ENCODE data around the gene ANK2.

The ANK2 gene

DNA sequence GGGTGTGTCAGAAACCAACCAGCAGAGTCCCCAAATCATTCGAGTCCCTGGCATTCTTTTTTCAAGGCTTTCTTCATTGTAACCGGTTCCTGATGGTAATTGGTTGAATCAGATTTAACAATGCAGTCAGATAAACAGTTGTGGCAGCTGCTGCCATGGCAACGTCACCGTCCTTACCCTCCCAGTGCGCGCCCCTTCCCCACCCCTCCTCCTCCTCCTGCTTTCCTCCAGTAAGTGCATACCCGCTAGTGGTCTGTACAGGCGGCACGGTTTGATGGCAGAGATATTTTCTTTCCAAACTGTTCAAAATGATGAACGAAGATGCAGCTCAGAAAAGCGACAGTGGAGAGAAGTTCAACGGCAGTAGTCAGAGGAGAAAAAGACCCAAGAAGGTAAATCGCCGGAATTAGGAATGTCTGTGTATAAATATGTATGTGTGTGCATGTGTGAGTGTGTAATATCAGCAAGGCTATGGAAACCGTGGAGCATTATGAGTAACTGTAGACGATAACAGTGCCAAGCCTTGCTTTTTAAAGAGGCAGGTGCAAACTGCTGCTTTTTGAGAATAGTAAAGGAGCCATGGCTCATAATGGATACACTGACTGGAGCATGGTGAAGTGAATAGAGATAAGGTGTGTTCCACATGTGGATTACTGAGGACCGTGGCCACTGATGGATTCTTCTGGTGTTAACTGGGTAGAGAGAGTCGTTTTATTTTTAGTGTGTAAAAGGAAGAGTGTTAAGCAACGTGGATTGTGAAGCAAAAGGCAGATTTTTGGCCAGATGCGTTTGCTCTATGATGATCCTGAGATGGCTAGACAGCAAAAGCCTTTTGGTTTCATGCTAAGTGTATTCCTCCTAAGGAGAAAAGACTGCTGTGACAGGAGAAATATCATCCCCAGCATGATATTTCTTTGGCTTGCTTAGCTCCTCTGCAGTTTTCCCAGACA is at the start of gene ANK2:
Gene ANK2 (plus strand): TSS at position 233 of the 950 bp plus-strand sequence. CDS start 76 bp downstream, at position 309.
- no peak for DNase-seq (ENCODE audit: low read depth in 3 of 3, low spot score in 1 of 3)

DNA sequence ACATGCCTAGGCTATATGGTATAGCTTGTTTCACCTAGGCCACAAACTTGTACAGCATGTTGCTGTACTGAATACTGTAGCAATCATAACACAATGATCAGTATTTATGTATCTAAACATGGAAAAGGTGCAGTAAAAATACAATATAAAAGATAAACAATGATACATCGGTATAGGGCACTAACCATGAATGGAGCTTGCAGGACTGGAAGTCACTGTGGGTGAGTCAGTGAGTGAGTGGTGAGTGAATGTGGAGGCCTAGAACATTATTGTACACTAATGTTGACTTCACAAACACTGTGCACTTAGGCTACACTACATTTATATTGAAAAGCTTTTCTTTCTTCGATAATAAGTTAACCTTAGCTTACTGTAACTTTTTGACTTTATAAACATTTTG is 45.6 kb upstream of the ANK2 start:
- no peak for DNase-seq (ENCODE audit: low read depth in 3 of 3, low spot score in 1 of 3)

DNA sequence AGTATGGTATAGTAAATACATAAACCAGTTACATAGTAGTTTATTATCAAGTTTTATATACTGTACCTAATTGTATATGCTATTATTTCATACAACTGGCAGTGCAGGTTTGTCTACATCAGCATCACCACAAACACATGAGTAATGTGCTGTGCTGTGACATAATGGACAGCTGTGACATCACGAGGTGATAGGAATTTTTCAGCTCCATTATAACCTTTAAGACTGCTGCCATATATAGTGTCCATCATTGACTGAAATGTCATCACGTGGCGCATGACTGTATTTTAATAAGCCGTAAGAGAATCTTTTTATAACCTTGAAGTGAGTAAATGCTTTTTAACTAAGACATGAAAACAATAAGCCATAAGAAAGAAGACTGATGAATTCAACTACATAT is 44.8 kb upstream of the ANK2 start:
- DNase-seq (ENCODE audit: low read depth in 3 of 3, low spot score in 1 of 3) = no peak

DNA sequence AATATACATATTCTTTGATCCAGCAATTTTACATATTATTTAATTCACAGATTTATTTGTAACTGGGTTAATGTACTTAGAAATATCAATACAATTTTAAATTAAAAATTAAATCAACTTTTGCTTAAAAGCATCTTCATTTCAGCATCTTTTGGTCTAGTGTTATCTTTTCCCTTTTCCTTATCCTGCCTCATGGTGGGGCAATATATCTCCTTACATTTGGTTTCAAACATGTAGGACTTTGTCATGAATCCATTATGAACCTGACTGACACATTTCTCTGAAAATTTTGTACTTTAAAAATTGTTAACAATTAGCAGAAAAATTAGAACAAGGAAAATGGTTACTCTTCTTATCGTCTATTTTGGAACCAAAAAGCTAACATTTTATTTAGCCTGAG is 42.8 kb upstream of the ANK2 start:
- DNase-seq (ENCODE audit: low read depth in 3 of 3, low spot score in 1 of 3) = no peak

DNA sequence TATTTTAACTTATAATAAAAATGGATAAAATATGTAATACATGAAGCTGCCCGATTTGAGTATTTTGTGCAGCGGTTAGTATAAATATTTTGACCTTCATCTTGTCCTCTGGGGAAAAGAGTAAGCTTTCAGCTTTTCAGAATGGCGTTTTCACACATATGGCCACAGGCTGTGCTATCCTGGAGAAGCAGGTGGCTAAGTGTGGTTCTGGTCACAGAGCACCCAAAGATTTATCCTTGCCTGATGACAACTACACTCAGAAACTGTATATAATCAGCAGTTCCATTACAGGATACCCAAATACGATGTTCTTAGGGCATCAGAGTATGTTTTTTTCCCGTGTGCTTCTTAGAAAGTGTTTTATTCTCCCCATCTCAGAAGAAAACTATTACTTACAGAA is 42.3 kb upstream of the ANK2 start:
- no peak for DNase-seq (ENCODE audit: low read depth in 3 of 3, low spot score in 1 of 3)

DNA sequence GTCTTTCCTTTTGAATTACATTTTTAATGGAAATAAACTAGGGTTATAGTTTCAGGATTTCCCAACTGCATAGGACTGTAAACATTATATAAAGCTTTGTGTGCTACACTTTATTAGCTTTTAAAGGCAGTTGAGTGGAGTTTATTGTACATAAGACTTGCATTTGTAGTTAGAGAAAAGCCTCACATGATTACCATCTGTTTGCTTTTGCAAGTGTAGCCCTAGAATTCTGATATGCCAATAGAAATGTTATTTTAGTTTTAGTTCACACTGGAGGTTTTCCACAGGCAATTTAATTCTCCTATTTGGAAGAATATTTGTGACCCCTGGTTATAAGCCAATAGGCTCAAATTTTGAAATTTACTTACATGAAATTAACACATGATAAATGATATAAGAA is 41.3 kb upstream of the ANK2 start:
- no peak for DNase-seq (ENCODE audit: low read depth in 3 of 3, low spot score in 1 of 3)

DNA sequence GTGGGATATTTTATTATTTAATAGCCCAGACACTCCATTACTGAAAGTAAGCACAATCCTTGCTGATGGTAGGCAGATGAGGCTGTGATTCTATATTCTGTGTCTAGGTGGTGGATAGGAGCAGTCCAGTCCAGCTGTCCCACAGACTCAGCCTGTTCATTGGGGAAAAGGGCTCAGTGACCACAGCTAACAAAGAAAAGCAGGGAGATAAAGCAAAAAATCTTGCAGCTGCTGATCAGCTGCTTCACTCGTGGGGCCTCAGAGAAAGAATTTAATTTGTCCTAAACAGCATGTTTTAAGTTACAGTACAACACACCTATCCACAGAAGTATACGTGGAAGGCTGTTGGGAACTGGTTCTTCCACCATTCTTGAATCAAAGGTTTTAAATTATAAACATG is 40.7 kb upstream of the ANK2 start:
- DNase-seq (ENCODE audit: low read depth in 3 of 3, low spot score in 1 of 3) = no peak

DNA sequence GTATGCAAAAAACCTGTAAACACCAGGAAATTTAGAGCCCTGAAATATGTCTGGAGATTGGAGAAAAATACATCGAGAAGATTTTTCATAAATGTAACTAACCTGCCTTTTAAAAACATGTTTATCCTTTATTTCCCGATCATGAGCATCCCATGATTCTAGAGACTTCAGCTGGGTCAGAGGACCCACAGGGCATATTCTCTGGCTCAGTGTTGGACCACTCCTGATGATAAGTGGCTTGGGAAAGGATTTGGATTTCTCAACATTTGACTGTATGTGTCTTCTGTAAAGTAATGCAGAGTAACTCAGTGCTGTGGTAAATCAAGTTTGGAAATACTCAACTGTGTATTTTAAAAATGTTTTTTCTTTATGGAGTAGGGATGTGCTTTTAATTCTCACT is 40.0 kb upstream of the ANK2 start:
- no peak for DNase-seq (ENCODE audit: low read depth in 3 of 3, low spot score in 1 of 3)

DNA sequence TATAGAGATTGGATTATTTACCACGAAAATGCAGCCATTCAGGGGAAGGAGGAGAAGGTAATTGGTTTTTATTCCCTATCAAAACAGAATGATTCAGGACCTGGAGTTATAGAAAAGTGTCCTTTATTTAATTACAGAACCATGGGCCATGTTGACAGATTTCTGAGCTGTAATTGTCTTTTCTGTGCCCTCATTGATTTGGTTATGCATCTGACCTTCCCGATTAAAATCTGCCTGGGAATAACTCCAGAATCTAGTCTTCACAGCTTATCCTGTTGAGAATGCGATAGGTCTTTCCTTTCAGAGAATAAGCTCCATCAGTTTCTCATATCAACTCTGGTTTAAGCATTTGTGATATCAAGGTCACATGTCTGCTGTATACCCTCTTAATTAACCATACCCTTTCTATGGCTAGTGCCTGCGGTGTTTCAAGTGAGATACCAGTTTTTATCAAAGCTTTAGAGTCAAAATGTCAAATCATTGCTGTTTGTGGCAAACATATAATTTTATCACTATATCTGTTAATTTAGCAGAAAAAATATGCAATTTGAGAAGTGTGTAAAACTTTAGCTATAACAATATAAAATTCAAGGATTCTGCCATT is 37.2 kb upstream of the ANK2 start:
- DNase-seq (ENCODE audit: low read depth in 3 of 3, low spot score in 1 of 3) = no peak

DNA sequence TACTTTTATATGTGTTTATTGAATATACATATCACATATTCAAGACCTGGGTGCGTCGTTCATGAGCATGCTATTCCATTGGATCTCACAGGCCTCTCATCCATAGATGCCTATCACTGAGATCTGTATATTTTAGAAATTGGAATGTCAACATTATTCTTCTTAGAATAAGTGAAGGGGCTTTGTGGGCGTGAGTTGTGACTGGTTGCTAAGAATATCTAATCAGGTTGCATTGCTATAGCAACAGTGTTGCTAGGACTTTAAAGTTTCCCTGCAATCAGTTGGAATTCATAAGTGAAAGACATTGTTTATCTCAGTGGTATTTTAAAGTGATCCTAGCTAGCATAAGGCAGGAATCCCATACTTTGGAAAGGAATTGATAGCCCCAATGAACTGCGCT is 36.7 kb upstream of the ANK2 start:
- DNase-seq (ENCODE audit: low read depth in 3 of 3, low spot score in 1 of 3) = no peak

DNA sequence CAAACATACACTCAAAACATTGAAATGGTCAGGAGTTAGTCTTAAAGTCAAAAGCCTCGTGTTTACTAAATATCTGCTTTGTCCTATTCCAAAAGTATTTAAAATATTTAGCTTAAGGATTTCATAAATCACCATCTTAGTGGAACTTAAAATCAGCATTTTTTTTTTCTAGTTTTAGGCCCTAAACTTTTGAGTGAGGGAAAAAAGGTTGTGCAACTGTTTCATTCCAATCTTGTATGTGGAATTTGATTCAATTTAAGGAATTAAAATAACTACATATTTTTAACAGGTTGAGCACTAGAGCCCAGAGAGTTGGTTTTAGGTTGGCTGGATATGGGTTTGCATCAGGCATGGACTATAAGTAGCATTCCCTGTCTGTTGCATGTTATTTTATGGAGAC is 35.7 kb upstream of the ANK2 start:
- no peak for DNase-seq (ENCODE audit: low read depth in 3 of 3, low spot score in 1 of 3)

DNA sequence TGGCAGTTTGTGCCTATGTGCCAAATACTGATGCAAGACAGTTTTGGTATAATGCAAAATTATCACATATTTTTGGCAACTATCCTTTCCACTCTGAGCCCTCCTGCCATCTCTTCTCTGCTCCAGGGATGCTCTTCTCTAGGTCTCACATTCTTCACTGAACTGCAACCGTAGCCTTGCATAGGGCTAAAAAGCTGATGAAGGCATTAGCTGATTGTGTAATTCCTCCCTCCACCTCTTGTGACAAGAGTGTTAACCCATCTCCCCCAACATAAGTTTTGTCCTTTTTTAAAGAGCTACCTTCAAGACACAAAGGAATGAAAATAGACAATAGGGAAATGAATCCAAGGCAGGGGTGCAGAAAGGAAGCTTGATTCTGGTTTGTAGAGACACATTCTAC is 33.1 kb upstream of the ANK2 start:
- no peak for DNase-seq (ENCODE audit: low read depth in 3 of 3, low spot score in 1 of 3)

DNA sequence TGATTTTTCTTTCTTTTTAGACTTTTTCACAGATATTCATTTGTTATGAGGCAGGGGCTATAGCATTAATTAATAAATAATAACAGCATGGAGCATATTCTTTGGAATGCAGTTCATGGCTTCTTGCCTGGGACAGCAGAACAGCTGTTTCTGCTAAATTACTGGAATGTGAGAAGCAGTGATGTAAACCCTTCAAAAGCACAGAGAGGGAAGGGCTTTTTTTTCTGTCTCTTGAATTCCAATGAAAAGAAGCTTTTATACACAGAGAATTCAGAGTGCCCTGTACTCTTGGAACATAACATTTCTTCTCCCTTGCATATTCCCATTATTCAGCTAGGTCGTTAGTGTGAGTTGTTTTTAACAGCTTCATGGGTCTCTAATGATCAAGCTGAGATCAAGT is 28.5 kb upstream of the ANK2 start:
- no peak for DNase-seq (ENCODE audit: low read depth in 3 of 3, low spot score in 1 of 3)

DNA sequence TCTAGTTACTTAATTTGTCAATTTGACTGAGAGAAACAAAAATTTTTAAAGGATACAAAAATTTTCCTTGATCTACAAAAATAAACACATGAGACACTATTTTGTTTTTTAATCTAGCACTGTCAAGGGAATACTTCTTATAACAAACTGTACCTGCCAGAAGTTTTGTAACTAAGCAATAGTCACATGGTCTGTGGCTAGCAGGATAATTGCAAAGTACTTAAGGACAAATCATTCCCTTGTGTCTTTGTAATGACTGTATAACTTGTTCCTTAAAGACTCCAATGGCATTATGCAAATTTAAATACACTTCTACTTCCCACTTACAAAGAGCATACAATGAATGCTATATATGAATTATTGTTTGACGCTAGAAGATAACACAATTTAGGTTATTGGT is 25.1 kb upstream of the ANK2 start:
- DNase-seq (ENCODE audit: low read depth in 3 of 3, low spot score in 1 of 3) = no peak

DNA sequence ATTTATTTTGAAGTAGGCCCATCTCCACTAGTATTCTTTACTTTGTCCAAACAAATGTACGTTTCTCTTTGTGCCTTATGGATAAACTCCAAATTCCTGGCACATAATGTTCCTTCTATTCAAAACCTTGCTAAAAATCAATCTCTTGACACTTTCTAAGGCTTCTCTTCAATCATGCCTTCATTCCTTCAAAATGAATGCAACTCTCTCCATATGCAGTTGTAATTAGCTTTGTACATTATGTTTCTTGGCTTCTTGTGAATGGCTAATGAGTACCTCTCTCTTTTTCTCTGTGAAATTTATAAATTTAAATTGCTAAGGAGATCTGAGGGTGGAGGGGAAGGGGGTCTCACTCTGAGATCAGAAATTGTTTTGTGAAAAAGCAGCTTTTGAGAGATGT is 24.0 kb upstream of the ANK2 start:
- no peak for DNase-seq (ENCODE audit: low read depth in 3 of 3, low spot score in 1 of 3)

DNA sequence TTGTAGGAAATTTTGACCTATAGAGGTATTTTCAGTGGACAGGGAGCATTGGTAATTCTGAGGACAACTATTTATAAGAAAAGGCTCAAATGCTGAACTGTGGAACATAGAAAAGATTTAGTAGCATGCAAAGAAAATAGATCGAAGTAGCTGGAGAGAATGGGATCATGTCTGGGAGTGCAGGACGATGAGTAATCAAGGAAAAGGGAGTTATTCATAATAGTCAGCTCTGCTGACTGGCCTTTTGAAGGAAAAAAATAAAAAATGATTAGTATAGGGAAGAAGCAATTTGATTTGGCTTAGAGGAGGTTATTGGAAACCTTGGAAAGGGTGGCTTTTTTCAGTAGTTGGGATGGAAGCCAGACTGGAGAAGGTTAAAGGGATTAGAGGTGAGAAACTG is 22.9 kb upstream of the ANK2 start:
- DNase-seq (ENCODE audit: low read depth in 3 of 3, low spot score in 1 of 3) = no peak

DNA sequence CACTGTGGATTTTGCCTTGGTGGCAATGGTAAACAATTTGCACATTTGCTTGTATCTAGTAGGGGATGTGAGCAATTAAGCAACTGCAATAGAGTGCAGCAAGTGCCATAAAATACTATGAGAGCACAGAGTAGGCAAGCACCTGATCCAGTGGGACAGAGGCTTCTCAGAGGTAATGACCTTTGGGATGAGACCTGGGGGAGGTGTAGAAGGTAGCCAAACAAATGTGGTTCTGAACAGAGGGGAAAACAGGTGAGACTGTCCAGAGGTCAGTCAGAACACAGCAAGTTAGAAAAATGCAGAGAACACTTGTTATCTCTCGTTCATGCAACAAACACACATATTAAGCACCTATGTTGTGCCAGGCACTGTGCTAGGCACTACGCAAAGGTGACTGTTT is 21.4 kb upstream of the ANK2 start:
- DNase-seq (ENCODE audit: low read depth in 3 of 3, low spot score in 1 of 3) = no peak

DNA sequence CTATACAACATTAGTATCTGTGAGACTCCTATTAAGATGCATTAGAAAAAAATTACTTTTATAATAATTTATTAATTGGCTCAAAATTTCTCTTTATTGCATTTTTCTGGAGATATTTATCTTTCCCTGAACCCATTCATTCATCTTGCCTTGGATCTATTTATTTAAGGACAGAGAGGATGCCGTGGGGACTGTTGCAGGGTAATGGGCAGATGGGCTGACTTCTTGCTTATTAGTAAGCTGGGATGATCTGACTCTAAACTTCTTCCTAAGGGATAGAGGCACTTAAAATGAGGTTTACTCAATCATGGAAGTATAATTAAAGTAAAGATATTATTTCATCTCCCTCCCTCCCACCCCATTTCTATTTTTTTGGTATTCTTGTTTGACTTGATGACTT is 18.2 kb upstream of the ANK2 start:
- no peak for DNase-seq (ENCODE audit: low read depth in 3 of 3, low spot score in 1 of 3)

DNA sequence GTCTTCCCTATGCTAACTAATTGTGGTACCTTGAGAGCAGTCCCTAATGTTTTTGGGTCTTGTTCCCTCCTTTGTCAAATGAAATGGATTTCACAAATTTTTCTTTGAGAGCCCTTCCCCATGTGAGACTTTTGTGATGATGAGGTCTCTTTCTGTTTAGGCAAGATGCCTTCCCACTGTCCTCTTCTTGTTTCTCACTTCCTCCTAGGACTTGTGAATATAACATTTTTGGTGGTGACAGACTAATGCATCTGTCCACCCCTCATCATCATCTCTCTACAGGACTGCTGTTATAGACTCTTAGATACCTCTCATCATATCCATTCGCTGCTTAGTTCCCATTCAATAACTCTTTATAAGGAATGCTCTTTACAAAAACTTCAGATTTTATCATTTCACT is 8.7 kb upstream of the ANK2 start:
- no peak for DNase-seq (ENCODE audit: low read depth in 3 of 3, low spot score in 1 of 3)

DNA sequence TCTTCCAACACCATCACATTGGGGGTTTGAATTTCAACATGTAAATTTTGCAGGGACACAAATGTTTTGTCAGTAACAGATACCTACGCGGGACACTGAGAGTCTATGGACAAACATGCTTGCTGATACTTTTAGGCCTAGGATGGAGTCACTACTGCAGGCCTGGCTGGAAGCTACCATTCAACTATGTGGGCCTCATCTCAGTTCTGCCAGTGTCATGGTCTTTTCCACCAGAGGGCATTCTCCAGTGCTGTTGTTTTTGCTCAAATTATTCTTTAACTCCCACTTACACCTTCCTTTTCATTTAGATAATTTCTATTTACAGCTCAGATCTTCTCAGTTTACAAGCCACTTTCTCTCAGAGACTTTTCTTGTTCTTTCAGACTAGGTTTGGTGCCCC is 7.0 kb upstream of the ANK2 start:
- no peak for DNase-seq (ENCODE audit: low read depth in 3 of 3, low spot score in 1 of 3)

DNA sequence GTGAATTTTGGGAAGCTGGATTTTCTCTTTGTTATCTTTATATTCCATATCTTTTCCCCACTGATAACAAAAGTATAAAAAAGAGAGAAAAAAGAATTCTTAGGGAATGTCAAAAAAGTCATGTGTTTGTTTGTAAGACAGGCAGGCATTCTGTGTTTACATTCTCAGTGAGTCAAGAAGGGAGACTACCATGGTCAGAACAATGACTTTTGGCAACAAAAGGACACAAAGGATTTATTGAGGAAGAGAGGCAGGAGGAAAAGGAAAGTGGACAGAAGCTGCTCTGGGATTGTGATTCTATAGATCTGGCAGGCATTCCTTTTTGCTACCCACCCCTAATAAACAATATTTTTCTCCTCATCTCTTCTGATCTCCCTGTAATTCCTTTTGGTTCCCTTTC is 5.9 kb upstream of the ANK2 start:
- DNase-seq (ENCODE audit: low read depth in 3 of 3, low spot score in 1 of 3) = no peak

DNA sequence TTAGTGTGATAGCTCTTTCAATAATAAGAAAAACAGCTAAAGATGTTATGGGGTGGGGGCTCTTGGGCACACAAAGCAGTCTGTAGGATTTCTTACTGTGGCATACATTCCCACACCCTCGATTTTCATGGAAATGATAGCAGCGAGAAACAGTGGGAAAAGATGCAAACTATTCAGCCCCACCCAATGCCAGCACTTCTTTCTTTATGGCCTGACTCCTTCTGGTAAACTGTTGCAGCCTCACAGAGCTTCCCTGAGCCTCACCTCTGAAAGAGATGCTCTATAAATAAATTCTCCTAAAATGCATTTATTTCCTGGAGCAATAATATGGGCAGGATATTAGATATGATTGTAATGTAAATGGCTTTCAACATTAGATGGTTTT is 910 bp downstream of the ANK2 start:
- DNase-seq (ENCODE audit: low read depth in 3 of 3, low spot score in 1 of 3) = no peak

DNA sequence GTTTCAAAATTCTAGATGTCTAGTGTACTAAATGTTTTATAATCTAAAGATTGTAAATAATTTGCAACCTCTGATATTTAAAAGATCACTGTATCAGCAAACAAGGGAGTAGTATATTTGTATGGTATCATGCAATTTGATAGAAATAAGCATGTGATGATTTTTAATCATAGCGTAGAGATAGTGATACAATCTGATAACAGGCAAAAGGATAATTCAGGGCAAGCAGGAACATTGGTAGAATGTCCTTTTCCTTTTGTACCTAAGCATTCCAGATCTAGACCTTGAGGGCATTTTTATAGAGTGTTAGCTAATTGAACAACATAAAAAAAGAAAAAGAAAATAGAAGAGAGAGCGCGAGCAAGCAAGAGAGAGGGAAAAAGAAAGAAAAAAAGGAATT is 1.4 kb downstream of the ANK2 start:
- DNase-seq (ENCODE audit: low read depth in 3 of 3, low spot score in 1 of 3) = no peak

Data from stimulated activated CD4-positive, alpha-beta T cell treated with anti-CD3 and anti-CD28 coated beads, TNF-alpha, amount 100 ng/mL, for 1 hour (primary cell).